VCaP (cell line): ENCODE results near the gene XPNPEP2.

ENCODE experiments used
- H3K27ac ChIP-seq: fragments of 450-650 bp; 2 replicates; pipeline ENCODE4 v1.5.1; 2017
- TF ChIP-seq, protein P1 (sequence below): fragments of 450-650 bp; conservative IDR thresholded peaks from 2 replicates; pipeline ENCODE4 v1.5.1; 2017; ENCODE audit warnings: mild to moderate bottlenecking, moderate library complexity

XPNPEP2 gene, protein sequence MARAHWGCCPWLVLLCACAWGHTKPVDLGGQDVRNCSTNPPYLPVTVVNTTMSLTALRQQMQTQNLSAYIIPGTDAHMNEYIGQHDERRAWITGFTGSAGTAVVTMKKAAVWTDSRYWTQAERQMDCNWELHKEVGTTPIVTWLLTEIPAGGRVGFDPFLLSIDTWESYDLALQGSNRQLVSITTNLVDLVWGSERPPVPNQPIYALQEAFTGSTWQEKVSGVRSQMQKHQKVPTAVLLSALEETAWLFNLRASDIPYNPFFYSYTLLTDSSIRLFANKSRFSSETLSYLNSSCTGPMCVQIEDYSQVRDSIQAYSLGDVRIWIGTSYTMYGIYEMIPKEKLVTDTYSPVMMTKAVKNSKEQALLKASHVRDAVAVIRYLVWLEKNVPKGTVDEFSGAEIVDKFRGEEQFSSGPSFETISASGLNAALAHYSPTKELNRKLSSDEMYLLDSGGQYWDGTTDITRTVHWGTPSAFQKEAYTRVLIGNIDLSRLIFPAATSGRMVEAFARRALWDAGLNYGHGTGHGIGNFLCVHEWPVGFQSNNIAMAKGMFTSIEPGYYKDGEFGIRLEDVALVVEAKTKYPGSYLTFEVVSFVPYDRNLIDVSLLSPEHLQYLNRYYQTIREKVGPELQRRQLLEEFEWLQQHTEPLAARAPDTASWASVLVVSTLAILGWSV

DNA sequence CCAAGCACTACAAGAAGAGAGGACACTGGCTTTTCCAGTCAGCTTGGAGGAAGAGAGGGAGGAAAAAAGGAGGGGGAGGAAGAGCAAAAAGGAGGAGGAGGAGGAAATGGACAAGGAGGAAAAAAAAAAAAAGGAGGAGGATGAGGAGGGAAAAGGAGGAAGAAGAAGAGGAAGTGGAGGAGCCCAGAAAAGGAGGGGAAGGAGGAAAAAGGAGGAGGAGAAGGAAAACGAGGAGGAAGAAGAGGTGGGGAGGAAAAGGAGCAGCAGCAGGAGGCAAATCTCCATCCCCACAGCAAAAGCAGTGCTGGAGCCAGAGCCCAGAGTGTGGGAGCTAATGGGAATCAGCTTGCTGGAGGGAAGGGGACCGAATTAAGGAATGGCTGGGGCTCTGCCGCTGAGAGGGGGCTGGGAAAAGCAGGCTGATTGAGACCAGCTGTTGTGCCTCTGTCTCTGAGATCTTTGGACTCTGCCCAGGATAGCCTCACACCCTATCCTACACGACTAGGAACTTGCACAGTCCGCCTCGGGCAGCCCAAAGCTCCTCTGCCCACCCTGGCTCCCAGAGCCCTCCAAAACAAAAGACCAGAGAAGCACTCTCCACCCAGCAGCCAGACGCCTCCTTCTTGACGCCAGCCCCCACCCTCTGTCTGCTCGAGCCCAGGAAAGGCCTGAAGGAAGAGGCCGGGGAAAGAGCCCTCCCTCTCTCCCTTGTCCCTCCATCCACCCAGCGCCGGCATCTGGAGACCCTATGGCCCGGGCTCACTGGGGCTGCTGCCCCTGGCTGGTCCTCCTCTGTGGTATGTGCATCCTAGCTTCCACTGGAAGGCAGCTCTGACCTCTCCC is at the start of gene XPNPEP2:
Gene XPNPEP2 (plus strand): TSS at position 514 of the 843 bp plus-strand sequence. CDS start 235 bp downstream, at position 749.
- TF ChIP-seq, protein P1, sequence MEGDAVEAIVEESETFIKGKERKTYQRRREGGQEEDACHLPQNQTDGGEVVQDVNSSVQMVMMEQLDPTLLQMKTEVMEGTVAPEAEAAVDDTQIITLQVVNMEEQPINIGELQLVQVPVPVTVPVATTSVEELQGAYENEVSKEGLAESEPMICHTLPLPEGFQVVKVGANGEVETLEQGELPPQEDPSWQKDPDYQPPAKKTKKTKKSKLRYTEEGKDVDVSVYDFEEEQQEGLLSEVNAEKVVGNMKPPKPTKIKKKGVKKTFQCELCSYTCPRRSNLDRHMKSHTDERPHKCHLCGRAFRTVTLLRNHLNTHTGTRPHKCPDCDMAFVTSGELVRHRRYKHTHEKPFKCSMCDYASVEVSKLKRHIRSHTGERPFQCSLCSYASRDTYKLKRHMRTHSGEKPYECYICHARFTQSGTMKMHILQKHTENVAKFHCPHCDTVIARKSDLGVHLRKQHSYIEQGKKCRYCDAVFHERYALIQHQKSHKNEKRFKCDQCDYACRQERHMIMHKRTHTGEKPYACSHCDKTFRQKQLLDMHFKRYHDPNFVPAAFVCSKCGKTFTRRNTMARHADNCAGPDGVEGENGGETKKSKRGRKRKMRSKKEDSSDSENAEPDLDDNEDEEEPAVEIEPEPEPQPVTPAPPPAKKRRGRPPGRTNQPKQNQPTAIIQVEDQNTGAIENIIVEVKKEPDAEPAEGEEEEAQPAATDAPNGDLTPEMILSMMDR = no peak
- no peak within 1 kb of the TSS for H3K27ac ChIP-seq

DNA sequence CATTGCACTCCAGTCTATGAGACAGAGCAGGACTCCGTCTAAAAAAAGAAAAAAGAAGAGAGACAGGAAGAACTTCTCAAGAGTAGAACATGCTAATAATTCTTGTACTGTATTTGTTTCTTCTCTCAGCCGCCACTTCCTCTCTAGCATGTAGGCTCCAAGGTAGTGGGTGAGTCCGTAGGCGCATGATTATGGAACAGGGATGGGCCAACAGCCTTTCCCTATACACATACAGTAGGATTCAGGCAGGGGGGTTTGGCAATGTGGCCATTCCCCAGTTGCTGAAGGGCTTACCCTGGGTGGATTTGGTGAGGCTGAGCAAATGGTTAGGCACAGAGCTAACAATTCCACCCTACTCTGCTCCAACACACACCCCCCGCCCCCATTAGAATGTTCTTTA is 49.0 kb upstream of the XPNPEP2 start:
- TF ChIP-seq, protein P1 = no peak
- H3K27ac ChIP-seq = no peak overlapping the region

DNA sequence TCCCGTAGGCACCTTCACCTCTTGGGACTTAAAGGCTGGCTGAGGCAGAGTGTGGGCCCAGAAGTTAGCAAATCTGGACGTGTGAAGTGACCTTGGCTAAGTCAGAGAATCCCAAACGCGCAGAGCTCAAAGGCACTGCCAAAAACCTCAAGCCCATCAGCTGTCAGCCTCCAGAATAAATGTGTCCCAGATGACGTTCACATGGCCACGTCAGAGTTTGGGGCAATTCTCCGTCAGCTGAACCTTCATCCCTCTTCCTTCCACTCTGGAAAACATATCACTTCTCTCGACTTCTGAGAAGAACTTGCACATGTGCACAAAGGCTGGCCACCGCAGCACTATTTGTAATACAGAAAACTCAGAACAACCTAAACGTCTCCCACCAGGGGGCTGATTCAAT is 48.3 kb upstream of the XPNPEP2 start:
- no peak overlapping the region for H3K27ac ChIP-seq
- TF ChIP-seq, protein P1 = no peak

DNA sequence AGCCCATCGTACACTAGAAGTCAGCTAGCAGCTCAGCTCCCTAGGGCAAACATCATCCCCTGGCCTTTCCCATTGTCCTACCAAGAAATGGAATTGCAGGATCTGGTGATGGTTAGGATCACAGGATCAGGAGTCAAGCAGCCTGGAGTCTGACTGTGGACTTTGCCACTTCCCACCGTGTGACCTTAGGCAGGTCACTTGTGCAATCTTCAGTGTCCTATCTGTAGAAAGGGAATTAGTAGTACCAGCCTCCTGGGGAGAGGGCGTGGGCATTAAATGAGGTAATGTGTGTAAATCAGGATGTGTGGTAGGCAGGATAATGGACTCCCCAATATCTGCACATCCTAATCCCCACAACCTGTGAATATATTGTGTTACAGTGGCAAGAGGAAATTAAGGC is 45.4 kb upstream of the XPNPEP2 start:
- TF ChIP-seq, protein P1 = no peak
- no peak overlapping the region for H3K27ac ChIP-seq

DNA sequence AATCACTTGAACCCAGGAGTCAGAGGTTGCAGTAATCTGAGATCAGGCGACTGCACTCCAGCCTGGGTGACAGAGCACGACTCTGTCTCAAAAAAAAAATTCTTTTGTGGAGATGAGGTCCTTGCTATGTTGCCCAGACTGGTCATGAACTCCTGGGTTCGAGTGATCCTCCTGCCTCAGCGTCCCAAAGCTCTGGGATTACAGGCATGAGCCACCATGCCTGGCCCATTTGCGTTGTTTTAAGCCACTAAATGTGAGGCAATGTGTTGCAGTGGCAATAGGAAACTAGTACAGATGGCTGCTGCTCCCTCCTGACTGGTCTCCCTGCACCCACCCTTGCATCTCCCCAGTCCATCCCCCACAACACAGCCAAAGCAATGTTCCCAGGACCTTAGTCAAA is 44.0 kb upstream of the XPNPEP2 start:
- H3K27ac ChIP-seq = no peak overlapping the region
- TF ChIP-seq, protein P1 = no peak

DNA sequence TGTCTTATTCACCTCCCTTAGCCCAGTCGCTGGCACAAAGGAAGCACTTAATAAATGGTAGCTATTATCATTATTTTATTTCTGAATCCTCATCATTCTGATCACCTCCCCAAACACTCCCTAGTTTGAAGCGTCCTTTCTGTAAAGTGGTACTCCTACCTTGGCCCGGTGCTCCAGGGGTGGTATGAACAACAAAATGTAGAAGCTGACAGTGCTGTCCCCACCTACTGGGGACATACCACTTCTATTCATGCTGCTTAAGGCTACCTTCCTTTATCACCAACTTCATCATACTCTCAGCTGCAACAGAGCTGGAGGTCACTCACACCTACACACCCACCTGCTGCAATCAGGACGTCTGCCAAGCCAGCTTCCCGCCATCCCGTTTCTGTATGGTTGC is 43.2 kb upstream of the XPNPEP2 start:
- no peak overlapping the region for H3K27ac ChIP-seq
- TF ChIP-seq, protein P1 = no peak

DNA sequence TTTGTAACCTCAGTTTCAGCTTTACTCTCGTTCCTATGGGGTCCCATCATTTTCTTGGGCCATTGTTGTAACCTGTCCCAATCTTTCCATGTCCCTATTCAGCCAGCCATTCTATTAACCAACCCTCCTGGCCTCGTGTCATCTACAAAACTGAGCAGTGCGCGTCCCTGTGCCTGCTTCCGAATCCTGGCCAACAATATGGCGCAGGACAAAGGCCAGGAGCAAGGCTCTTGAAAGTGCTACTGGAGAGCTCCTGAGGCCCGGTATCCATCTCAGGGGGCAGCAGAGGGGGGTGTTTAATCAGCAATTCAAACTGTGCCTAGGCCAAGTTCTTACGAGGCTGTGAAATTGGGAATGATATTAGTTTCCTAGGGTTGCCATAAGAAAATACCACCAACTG is 42.8 kb upstream of the XPNPEP2 start:
- TF ChIP-seq, protein P1 = no peak
- H3K27ac ChIP-seq = no peak overlapping the region
